Fibroblast of skin of scalp (primary cell): ENCODE results near the gene PCID2.

Experiments
- DNase-seq: peaks from one replicate; pipeline ENCODE4 v3.0.0-alpha.2; 2013

The PCID2 gene

GRCh38 chr13:113219256-113219940, 10.9 kb upstream of the PCID2 start:
- peak; percentile 23 for DNase-seq

GRCh38 chr13:113218586-113218985, 10.1 kb upstream of the PCID2 start:
- no peak for DNase-seq

GRCh38 chr13:113216254-113217048, 8.0 kb upstream of the PCID2 start:
- DNase-seq, result peak; percentile 49

GRCh38 chr13:113211774-113212173, 3.3 kb upstream of the PCID2 start:
- DNase-seq, result no peak

- DNase-seq, result no peak
These were observed 2.4 kb upstream of the PCID2 start for GRCh38 chr13:113210833-113211232.

GRCh38 chr13:113209759-113210421, 1.4 kb upstream of the PCID2 start:
- DNase-seq, result peak; percentile 51

GRCh38 chr13:113209336-113209758, 878 bp upstream of the PCID2 start, which contains the start of gene CUL4A:
TSS of gene CUL4A (plus strand) at chr13:113209613. CDS start at chr13:113209628, 15 bp downstream.
- DNase-seq, result peak; percentile 87

- DNase-seq, result peak; percentile 41
These were observed 514 bp downstream of the PCID2 start for GRCh38 chr13:113207890-113208420.

- no peak for DNase-seq
These were observed 1.0 kb downstream of the PCID2 start for GRCh38 chr13:113207460-113207859.

GRCh38 chr13:113205428-113205931, 3.0 kb downstream of the PCID2 start:
- peak; percentile 27 for DNase-seq

GRCh38 chr13:113204378-113204734, 4.1 kb downstream of the PCID2 start:
- no peak for DNase-seq

GRCh38 chr13:113203507-113204377, 4.7 kb downstream of the PCID2 start:
- no peak for DNase-seq

GRCh38 chr13:113202912-113203311, 5.6 kb downstream of the PCID2 start:
- no peak for DNase-seq

GRCh38 chr13:113201815-113202214, 6.7 kb downstream of the PCID2 start:
- DNase-seq, result no peak

- no peak for DNase-seq
These were observed 11.3 kb downstream of the PCID2 start for GRCh38 chr13:113196970-113197737.

GRCh38 chr13:113195360-113195759, 13.1 kb downstream of the PCID2 start:
- no peak for DNase-seq

- DNase-seq, result peak; percentile 45
These were observed 15.6 kb downstream of the PCID2 start for GRCh38 chr13:113192902-113193301.

GRCh38 chr13:113192279-113192678, 16.2 kb downstream of the PCID2 start:
- DNase-seq, result no peak

- DNase-seq, result no peak
These were observed 18.3 kb downstream of the PCID2 start for GRCh38 chr13:113190181-113190580.

- no peak for DNase-seq
These were observed 20.4 kb downstream of the PCID2 start for GRCh38 chr13:113187883-113188665.
